ENCODE measurements around the gene TBX21. TPM values are rescaled to one million over a fixed set of nuclear protein-coding genes. Genes with fewer than 3 reads are reported as not detected.
"Not testable (repeated sequence)": the region's sequence is repeated elsewhere in the genome, so short reads cannot be mapped to it uniquely, and the experiment has no call there.

TBX21 gene
- polyA plus RNA-seq, 4 donors: 0.03 to 0.21 (median 0.13) TPM

GRCh38 chr17:47760409-47761140, 27.5 kb downstream of the TBX21 start:
- DNase-seq (ENCODE audit: low read depth in 4 of 4, low spot score in 2 of 4): no peak

DNA sequence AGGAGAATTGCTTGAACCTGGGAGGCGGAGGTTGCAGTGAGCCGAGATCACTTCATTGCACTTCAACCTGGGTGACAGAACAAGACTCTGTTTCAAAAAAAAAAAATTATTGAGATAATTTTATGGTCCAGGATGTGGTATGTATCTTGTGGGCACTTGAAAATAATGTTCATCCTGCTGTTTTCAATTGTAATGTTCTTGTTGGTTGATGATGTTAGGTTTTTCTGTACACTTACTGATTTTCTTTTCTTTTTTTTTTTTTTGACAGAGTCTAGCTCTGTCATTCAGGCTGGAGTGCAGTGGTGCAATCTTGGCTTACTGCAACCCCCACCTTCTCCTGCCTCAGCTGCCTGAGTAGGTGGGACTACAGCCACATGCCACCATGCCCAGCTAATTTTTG, 29.7 kb downstream of the TBX21 start:
- DNase-seq (ENCODE audit: low read depth in 4 of 4, low spot score in 2 of 4): no peak

GRCh38 chr17:47763913-47764582, 31.0 kb downstream of the TBX21 start:
- DNase-seq (ENCODE audit: low read depth in 4 of 4, low spot score in 2 of 4): no peak

DNA sequence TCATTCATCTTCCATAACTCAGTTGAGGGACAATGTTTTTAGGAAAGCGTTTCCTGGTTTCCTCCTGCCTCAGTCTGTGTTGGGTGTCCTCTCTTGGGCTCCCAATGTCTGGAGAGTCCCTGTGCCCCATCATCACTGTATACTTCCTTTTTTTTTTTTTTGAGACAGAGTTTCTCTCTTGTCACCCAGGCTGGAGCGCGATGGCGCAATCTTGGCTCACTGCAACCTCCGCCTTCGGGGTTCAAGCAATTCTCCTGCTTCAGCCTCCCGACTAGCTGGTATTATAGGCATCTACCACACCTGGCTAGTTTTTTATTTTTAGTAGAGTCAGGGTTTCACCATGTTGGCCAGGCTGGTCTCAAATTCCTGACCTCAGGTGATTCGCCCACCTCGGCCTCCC, 40.6 kb downstream of the TBX21 start:
- not testable (repeated sequence) for DNase-seq (ENCODE audit: low read depth in 4 of 4, low spot score in 2 of 4)

DNA sequence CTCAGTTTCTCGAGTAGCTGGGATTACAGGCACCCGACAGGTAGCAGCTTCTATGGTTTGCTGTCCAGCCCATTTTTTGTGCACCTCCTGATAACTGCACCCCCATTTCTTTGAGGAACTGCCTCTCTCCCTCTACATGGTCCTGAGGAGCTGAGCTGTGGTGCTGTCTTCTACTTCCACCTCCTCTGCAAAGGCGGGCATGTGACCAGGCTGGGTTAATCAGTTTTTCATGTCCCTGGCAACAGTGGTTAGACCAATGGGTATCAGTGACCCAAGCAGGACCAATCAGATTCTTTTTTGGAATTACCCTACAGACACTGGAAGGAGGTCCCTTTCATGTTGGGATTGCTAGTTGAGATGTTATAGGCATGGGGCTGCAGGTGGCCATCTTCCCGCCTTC, 41.3 kb downstream of the TBX21 start:
- no peak for DNase-seq (ENCODE audit: low read depth in 4 of 4, low spot score in 2 of 4)

GRCh38 chr17:47774987-47775580, 42.0 kb downstream of the TBX21 start:
- no peak for DNase-seq (ENCODE audit: low read depth in 4 of 4, low spot score in 2 of 4)

- DNase-seq (ENCODE audit: low read depth in 4 of 4, low spot score in 2 of 4): no peak
Measured at GRCh38 chr17:47776330-47777197, 43.5 kb downstream of the TBX21 start.

- no peak for DNase-seq (ENCODE audit: low read depth in 4 of 4, low spot score in 2 of 4)
Measured at GRCh38 chr17:47778184-47778635, 45.2 kb downstream of the TBX21 start.

DNA sequence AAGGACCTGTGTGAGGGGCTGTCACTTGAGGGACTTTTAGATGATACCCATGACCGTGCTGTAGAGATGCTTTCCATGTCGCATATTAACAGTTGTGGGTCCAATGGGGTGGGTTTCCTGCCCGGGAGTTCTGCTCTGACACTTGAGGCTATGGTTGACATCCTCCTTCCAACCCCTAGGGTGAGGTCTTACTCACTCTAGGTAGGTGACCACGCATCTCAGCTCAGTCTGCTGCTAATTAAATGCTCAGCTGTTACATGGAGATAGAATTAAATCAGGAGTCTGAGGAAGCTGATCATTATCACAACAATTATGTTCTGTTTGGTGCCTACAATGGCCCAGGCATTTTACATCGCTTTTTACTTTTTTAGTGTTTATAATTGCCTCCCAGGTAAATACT, 48.4 kb downstream of the TBX21 start:
- no peak for DNase-seq (ENCODE audit: low read depth in 4 of 4, low spot score in 2 of 4)

DNA sequence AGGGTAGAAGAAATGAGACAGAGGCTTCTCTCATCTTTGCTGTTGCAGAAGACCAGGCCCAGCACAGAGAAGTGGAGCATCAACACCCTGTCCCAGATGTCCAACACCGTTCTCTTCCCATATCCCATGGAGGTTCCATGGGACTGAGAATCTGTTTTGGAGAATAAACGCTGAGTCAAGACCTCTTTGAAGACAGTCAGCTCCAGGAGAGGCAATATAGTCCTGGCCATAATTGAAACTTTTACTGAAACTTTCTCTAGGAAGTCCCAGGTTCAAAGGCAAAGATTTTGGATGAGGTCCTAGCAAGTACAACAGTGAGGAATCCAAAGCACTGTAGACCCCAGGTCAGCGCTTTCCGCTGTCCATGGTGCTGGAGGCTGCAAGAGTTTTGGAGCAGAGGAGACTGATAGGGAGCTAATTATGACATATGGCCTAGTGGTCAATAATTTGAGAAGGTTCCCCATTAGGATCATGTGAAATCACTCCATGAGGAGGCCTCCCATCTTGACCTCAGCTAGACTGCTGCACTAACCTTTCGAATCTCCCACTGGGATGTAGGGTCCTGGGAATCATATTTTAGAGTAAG, 52.6 kb downstream of the TBX21 start:
- DNase-seq (ENCODE audit: low read depth in 4 of 4, low spot score in 2 of 4): peak in 2 of 4 donors; percentile 54 to 59

- DNase-seq (ENCODE audit: low read depth in 4 of 4, low spot score in 2 of 4): no peak
Measured at GRCh38 chr17:47789611-47790561, 56.9 kb downstream of the TBX21 start.

DNA sequence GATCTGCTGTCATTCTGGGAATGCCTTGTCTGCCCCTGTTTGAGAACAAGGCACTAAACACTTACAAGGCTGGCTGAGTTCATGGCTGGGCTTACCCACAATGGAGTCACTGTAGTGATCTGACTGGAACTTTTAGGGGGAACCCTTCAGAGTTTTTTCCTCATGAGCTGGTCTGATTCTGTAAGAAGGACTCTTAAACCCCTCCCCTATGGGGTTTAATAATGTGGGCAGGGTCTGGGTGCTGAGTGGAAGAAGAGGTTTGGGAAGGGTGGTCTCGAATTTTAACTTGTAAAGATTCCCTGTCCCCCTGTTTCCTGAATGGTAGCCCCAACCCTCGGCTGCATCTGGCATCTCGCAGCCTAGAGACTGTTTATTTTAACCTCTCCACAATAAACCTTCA, 58.0 kb downstream of the TBX21 start:
- DNase-seq (ENCODE audit: low read depth in 4 of 4, low spot score in 2 of 4): no peak

DNA sequence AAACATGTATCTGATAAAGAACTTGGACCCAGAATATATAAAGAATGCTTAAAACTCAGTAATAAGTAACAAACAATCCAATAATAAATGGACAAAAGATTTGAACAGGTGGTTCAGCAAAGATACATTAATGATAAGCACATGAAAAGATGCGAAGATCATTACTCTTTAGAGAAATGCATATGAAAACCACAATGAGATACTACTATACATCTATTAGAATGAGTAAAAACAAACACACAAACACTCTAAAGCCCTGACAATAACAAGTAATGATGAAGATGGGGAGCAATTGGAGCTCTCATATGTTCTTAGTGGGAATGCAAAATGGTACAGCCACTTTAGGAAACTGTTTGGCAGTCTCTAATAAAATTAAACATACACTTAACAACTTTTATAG, 59.4 kb downstream of the TBX21 start:
- DNase-seq (ENCODE audit: low read depth in 4 of 4, low spot score in 2 of 4): no peak

DNA sequence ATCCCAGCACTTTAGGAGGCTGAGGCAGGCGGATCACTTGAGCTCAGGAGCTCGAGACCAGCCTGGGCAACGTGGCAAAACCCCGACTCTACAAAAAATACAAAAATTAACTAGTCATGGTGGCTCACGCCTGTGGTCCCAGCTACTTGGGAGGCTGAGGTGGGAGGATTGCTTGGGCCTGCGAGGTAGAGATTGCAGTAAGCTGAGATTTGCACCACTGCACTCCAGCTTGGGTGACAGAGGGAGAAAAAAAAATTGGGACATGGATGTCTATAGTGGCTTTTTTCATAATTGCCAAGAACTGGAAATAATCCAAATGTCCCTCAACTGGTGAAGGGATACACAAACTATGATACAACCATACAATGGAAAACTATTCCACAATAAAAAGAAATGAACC, 59.9 kb downstream of the TBX21 start:
- no peak for DNase-seq (ENCODE audit: low read depth in 4 of 4, low spot score in 2 of 4)

Other genes with a start within 250 kb of the TBX21 start
- gene NPEPPS, start 202.1 kb upstream of the TBX21 start, polyA plus RNA-seq (ENCODE audit: insufficient read length in 4 of 4): 100 to 1,000 TPM; 104 to 223 (median 161) TPM
- 100 to 1,000 TPM; 220 to 256 (median 244) TPM for gene KPNB1, start 83.3 kb upstream of the TBX21 start, polyA plus RNA-seq (ENCODE audit: insufficient read length in 4 of 4)
- 10 to 100 TPM; 22.3 to 36.7 (median 30.5) TPM for gene TBKBP1, start 39.1 kb upstream of the TBX21 start, polyA plus RNA-seq (ENCODE audit: insufficient read length in 4 of 4)
- 10 to 100 TPM; 10.9 to 17.3 (median 14.0) TPM for gene OSBPL7, start 88.6 kb downstream of the TBX21 start, polyA plus RNA-seq (ENCODE audit: insufficient read length in 4 of 4)
- 10 to 100 TPM; 52.1 to 55.6 (median 53.4) TPM for gene MRPL10, start 98.3 kb downstream of the TBX21 start, polyA plus RNA-seq (ENCODE audit: insufficient read length in 4 of 4)
- 1 to 10 TPM; 1.7 to 3.7 (median 2.7) TPM for gene LRRC46, start 98.4 kb downstream of the TBX21 start, polyA plus RNA-seq (ENCODE audit: insufficient read length in 4 of 4)
- gene SCRN2, start 108.0 kb downstream of the TBX21 start, polyA plus RNA-seq (ENCODE audit: insufficient read length in 4 of 4): 10 to 100 TPM; 48.7 to 82.3 (median 56.0) TPM
- gene SP6, start 117.9 kb downstream of the TBX21 start, polyA plus RNA-seq (ENCODE audit: insufficient read length in 4 of 4): 1 to 10 TPM; 2.3 to 3.8 (median 3.0) TPM
- gene SP2, start 163.0 kb downstream of the TBX21 start, polyA plus RNA-seq (ENCODE audit: insufficient read length in 4 of 4): 10 to 100 TPM; 21.6 to 26.2 (median 24.3) TPM
- 10 to 100 TPM; 21.0 to 22.6 (median 21.6) TPM for gene PNPO, start 208.3 kb downstream of the TBX21 start, polyA plus RNA-seq (ENCODE audit: insufficient read length in 4 of 4)
- 10 to 100 TPM; 15.8 to 26.7 (median 23.0) TPM for gene PRR15L, start 224.6 kb downstream of the TBX21 start, polyA plus RNA-seq (ENCODE audit: insufficient read length in 4 of 4)
- 100 to 1,000 TPM; 120 to 197 (median 146) TPM for gene CDK5RAP3, start 237.9 kb downstream of the TBX21 start, polyA plus RNA-seq (ENCODE audit: insufficient read length in 4 of 4)

All from left renal cortex interstitium (tissue), 4 donors.